Neutrophil (primary cell): Measurements from ENCODE around the gene TNNI3K.

Source experiments
- H3K27ac ChIP-seq: fragments of 200-600 bp; sonication (generic); 2 replicates; pipeline ENCODE4 v1.5.1; 2016; ENCODE audit warnings: mild to moderate bottlenecking, moderate library complexity
- H3K27me3 ChIP-seq: fragments of 200-600 bp; sonication (generic); 2 replicates; pipeline ENCODE4 v1.6.0; 2016; ENCODE audit warnings: mild to moderate bottlenecking
- H3K36me3 ChIP-seq: fragments of 200-600 bp; sonication (generic); 2 replicates; pipeline ENCODE4 v1.5.1; 2017
- H3K4me1 ChIP-seq, 2 experiments: fragments of 200-600 bp in 1 of 2; sonication (generic) in 1 of 2; 1 replicate in 1 of 2; 2 replicates in 1 of 2; pipeline versions ENCODE4 v1.5.1 to v1.6.1; 2013 to 2016; ENCODE audit warnings: low read depth in 1 of 2, low read length in 1 of 2, mild to moderate bottlenecking in 1 of 2, moderate library complexity in 1 of 2; ENCODE audit not compliant: control insufficient read depth in 1 of 2, insufficient read depth in 1 of 2
- H3K4me3 ChIP-seq, 2 experiments: fragments of 200-600 bp in 1 of 2; sonication (generic) in 1 of 2; 1 replicate in 1 of 2; 2 replicates in 1 of 2; pipeline ENCODE4 v1.5.1; 2013 to 2016; ENCODE audit warnings: low read depth in 1 of 2, low read length in 1 of 2, mild to moderate bottlenecking in 1 of 2, moderate library complexity in 1 of 2
- H3K9me3 ChIP-seq: fragments of 200-600 bp; sonication (generic); 2 replicates; pipeline ENCODE4 v1.5.1; 2016
- TF ChIP-seq, protein P1 (sequence below): fragments of 200-600 bp; sonication (generic); IDR thresholded peaks from 2 replicates; pipeline ENCODE4 v1.5.1; 2016; ENCODE audit warnings: antibody characterized with exemption

TNNI3K gene

DNA sequence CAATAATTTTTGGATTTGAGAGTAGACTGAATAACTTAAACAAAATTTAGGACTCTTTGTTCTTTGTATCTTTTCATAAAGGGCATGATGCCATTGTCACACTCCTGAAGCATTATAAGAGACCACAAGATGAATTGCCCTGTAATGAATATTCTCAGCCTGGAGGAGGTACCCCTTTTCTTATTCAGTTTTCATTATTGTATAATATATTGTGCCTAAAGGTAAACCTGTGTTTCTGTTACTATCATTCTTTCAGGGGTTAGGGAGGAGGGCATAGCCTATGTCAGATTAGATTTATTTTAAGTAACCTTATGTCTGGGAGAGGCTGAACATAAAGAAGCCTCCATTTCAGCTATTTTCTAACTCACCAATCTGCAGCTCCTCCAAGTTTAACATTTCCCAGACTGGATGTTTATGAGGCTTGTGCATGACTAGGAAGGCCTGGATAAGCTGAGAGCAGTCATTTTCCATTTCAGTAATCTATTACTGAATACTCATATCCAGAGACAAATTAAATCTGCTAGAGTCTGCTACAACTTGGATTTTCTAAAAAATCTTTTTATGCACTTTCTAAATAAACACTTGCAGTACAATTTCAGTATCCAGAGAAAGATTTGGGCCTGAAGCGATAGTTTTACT is 132.1 kb downstream of the TNNI3K start:
- H3K27ac ChIP-seq: no peak overlapping the region
- H3K36me3 ChIP-seq: no peaks in the 10 kb centered on the region
- H3K27me3 ChIP-seq: no peaks in the 10 kb centered on the region
- no peaks in the 10 kb centered on the region for H3K9me3 ChIP-seq
- H3K4me1 ChIP-seq: no peaks in the 10 kb centered on the region
- H3K4me3 ChIP-seq: no peak overlapping the region
- TF ChIP-seq, protein P1, sequence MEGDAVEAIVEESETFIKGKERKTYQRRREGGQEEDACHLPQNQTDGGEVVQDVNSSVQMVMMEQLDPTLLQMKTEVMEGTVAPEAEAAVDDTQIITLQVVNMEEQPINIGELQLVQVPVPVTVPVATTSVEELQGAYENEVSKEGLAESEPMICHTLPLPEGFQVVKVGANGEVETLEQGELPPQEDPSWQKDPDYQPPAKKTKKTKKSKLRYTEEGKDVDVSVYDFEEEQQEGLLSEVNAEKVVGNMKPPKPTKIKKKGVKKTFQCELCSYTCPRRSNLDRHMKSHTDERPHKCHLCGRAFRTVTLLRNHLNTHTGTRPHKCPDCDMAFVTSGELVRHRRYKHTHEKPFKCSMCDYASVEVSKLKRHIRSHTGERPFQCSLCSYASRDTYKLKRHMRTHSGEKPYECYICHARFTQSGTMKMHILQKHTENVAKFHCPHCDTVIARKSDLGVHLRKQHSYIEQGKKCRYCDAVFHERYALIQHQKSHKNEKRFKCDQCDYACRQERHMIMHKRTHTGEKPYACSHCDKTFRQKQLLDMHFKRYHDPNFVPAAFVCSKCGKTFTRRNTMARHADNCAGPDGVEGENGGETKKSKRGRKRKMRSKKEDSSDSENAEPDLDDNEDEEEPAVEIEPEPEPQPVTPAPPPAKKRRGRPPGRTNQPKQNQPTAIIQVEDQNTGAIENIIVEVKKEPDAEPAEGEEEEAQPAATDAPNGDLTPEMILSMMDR: no peak

- Histone ChIP-seq H3K27ac (no peak overlapping the region), H3K9me3 (no peaks in the 10 kb centered on the region), H3K36me3 (no peaks in the 10 kb centered on the region), H3K27me3 (no peaks in the 10 kb centered on the region), H3K4me1 (no peaks in the 10 kb centered on the region), H3K4me3 (no peak overlapping the region)
- TF ChIP-seq, protein P1: no peak
These were observed 133.1 kb downstream of the TNNI3K start for GRCh38 chr1:74368335-74368734.

GRCh38 chr1:74375376-74375775 is 140.2 kb downstream of the TNNI3K start:
- no peak overlapping the region for H3K27ac ChIP-seq

GRCh38 chr1:74380252-74380651 is 145.1 kb downstream of the TNNI3K start:
- H3K9me3 ChIP-seq: no peaks in the 10 kb centered on the region
- no peaks in the 10 kb centered on the region for H3K36me3 ChIP-seq
- H3K27me3 ChIP-seq: no peaks in the 10 kb centered on the region
- no peak overlapping the region for H3K4me3 ChIP-seq
- H3K4me1 ChIP-seq: no peaks in the 10 kb centered on the region
- TF ChIP-seq, protein P1: no peak
- H3K27ac ChIP-seq: no peak overlapping the region

More at GRCh38 chr1:74375376-74375775, 140.2 kb downstream of the TNNI3K start:
- no peaks in the 10 kb centered on the region for H3K36me3 ChIP-seq
- no peak overlapping the region for H3K4me3 ChIP-seq
- no peaks in the 10 kb centered on the region for H3K27me3 ChIP-seq
- H3K4me1 ChIP-seq: no peaks in the 10 kb centered on the region
- TF ChIP-seq, protein P1: no peak
- H3K9me3 ChIP-seq: no peaks in the 10 kb centered on the region

- Histone ChIP-seq H3K4me1 (no peaks in the 10 kb centered on the region), H3K27me3 (no peaks in the 10 kb centered on the region), H3K9me3 (no peaks in the 10 kb centered on the region), H3K36me3 (no peaks in the 10 kb centered on the region), H3K4me3 (no peak overlapping the region), H3K27ac (no peak overlapping the region)
- TF ChIP-seq, protein P1: no peak
These were observed 153.7 kb downstream of the TNNI3K start for GRCh38 chr1:74388855-74389254.

DNA sequence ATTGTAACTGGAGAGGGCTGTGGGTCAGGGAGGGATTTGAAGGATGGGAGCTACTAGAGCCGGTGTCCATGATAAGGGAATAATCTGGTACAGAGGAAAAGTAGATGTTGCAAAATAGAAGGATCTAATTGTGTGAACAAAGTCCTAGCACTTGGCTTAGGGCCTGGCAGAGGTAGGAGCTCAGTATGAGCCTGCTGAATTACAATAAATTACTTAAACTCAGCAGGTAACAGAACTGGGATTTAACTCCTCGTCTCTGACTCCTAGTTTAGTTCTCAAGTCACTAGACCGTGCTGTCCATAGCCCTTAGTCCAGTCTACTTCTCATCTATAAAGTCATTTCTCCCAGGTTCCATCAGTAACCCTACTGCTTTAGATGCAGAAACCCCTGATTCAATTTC is 157.0 kb downstream of the TNNI3K start:
- Histone ChIP-seq H3K4me1 (no peaks in the 10 kb centered on the region), H3K27ac (no peak overlapping the region), H3K4me3 (no peak overlapping the region), H3K9me3 (no peaks in the 10 kb centered on the region), H3K36me3 (no peaks in the 10 kb centered on the region), H3K27me3 (no peaks in the 10 kb centered on the region)
- TF ChIP-seq, protein P1: no peak
